ENCODE results near the gene SEC61A1.

Gene SEC61A1

GRCh38 chr3:128078322-128078721 lies 26.1 kb downstream of the SEC61A1 start:
- DNase-seq = no peak

- no peak for DNase-seq
Measured at GRCh38 chr3:128078875-128079274, 26.6 kb downstream of the SEC61A1 start.

- no peak for DNase-seq
Measured at GRCh38 chr3:128079823-128080222, 27.6 kb downstream of the SEC61A1 start.

- no peak for DNase-seq
Measured at GRCh38 chr3:128080323-128081080, 28.3 kb downstream of the SEC61A1 start.

GRCh38 chr3:128081226-128081625 lies 29.0 kb downstream of the SEC61A1 start:
- DNase-seq = no peak

- DNase-seq = no peak
Measured at GRCh38 chr3:128081846-128082245, 29.6 kb downstream of the SEC61A1 start.

- no peak for DNase-seq
Measured at GRCh38 chr3:128082546-128082945, 30.3 kb downstream of the SEC61A1 start.

GRCh38 chr3:128083396-128083795 lies 31.2 kb downstream of the SEC61A1 start:
- no peak for DNase-seq

- no peak for DNase-seq
Measured at GRCh38 chr3:128083980-128084674, 31.9 kb downstream of the SEC61A1 start.

GRCh38 chr3:128084675-128085021 lies 32.4 kb downstream of the SEC61A1 start:
- no peak for DNase-seq

- no peak for DNase-seq
Measured at GRCh38 chr3:128089135-128089534, 36.9 kb downstream of the SEC61A1 start.

GRCh38 chr3:128091586-128091985 lies 39.3 kb downstream of the SEC61A1 start:
- no peak for DNase-seq

GRCh38 chr3:128094295-128095151 lies 42.3 kb downstream of the SEC61A1 start:
- no peak for DNase-seq

GRCh38 chr3:128095222-128095703 lies 43.0 kb downstream of the SEC61A1 start:
- peak; percentile 77 for DNase-seq

GRCh38 chr3:128098234-128098633 lies 46.0 kb downstream of the SEC61A1 start:
- DNase-seq = no peak

- no peak for DNase-seq
Measured at GRCh38 chr3:128100161-128100560, 47.9 kb downstream of the SEC61A1 start.

GRCh38 chr3:128100638-128101037 lies 48.4 kb downstream of the SEC61A1 start:
- no peak for DNase-seq

GRCh38 chr3:128103136-128103676 lies 51.0 kb downstream of the SEC61A1 start:
- no peak for DNase-seq

- DNase-seq = no peak
Measured at GRCh38 chr3:128107834-128108233, 55.6 kb downstream of the SEC61A1 start.

GRCh38 chr3:128111147-128111546 lies 58.9 kb downstream of the SEC61A1 start:
- no peak for DNase-seq

GRCh38 chr3:128112357-128112968 lies 60.2 kb downstream of the SEC61A1 start:
- DNase-seq = peak; percentile 51

Data from stimulated activated CD4-positive, alpha-beta T cell treated with anti-CD3 and anti-CD28 coated beads, Interleukin-4, amount 100 ng/mL, for 24 hours (primary cell).